GM18951 (cell line): ENCODE results near the gene PKDREJ.

Experiments
- POLR2A ChIP-seq: IDR thresholded peaks from 4 replicates; pipeline ENCODE4 v1.6.1; 2011; ENCODE audit warnings: mild to moderate bottlenecking; ENCODE audit not compliant: insufficient read length, insufficient read depth; ENCODE audit errors: extremely low read depth
- in situ Hi-C: fragments of 300-500 bp; cut with MboI; formaldehyde crosslinking; loops from one replicate; pipeline ENCODE4 v1.12.0; 2022; ENCODE audit warnings: low sequenced_read_pairs, mixed read lengths, inconsistent platforms; ENCODE audit not compliant: unreplicated experiment

Gene PKDREJ

DNA sequence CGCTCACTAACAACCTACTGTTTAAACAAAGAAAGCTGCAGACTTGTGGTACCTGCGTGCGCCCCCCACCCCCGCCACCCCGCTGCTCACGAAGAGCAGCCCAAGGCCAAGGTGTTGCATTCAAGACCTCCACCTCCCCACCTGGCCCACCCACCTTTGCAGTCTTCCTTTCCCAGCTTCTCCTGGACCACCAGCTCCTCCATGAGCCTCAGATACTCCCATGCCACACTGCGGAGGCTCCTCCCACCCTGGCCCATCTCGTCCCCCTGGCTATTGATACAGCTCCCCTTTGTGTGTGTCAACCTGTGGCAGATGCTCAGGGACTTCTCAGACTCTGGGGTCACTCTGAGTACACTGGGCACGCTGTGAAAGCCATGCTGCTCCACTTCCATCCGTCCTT, 17.0 kb downstream of the PKDREJ start:
- in situ Hi-C loops = no loop called here
- TF ChIP-seq POLR2A = no peak

DNA sequence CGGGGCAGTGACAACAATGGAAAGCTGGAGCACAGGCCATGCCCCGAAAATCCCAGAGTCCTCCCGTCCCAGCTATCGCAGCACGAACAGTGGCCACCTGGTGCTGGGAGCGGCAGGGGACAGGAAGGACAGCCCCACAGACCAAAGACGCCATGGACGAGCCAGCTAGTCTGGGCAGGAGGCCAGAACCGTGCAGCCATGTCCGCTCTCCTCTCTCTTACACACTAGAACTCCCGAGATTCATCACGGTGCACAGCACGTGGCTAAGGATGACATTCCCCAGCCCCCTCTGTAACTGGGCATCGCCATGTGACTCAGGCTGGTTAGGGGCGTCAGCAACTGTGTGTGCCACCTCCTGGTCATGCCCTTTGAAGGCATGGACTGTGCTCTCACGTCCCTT, 17.6 kb downstream of the PKDREJ start:
- TF ChIP-seq POLR2A = no peak
- in situ Hi-C loops = no loop called here

DNA sequence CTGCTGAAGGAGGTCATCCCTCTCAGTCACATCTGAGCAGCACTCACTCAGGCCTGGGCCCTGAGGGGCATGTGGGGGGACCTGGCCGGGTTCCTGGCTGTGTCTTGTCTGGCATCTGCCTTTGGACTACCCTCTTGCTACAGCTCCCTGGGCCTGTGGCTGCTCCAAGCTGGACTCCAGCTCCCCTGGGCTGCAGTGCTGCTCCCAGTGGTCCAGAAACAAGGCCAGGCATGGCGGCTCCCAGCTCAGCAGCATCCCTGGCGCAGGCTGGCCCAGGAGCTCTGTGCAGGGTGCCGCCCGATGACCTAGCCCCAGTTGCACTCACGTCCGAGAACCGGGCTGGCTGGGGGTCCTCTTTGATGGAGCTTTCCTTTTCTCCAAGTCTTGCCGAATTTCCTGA, 18.4 kb downstream of the PKDREJ start:
- TF ChIP-seq POLR2A = no peak
- in situ Hi-C loops = no loop called here

DNA sequence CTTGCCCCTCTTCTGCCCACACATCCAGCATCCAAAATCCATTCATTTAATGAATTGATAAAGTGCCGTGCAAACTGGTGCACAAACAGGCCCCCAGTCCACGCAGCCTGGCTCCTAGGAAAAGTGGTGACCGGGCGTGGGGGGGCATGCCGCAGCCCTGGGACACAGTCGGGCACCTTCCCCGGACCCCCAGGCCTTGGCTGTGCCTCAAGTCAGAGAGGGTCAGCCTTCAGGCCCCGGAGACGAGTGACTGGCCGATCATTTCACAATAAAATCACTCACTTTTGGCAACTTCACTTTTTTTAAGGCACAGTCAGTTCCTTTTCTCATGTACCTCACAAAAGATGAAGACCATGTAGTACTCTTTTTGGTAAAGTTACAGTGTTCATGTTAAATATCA, 21.1 kb downstream of the PKDREJ start:
- in situ Hi-C loops = no loop called here
- TF ChIP-seq POLR2A = no peak

DNA sequence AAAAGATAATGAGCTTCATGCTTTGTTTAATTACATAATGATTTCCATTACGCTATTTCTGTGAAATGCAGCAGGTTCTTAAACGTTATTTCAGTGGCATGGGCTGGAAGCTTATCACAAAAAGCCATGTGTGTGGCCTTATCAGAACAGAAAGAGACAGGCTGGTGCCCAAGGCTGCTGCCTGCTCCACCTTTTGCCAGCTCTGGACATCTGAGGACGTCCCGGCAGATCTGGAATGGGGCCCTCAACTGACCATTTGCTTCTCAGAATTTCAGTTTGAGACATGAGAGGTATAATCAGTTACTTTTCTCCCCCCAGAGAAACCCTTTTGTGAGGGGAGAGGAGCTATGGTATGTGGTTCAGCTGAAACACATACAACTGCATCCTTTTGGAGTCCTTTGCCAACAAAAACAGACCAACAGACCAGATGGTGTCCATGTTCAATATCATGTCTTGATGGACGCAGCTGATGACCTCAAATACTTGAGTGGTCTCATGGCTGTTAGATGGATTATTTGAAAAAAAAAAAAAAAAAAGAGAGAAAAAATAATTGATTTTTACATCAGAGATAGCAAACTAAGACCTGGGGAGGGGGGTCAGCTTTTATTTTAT, 21.6 kb downstream of the PKDREJ start:
- TF ChIP-seq POLR2A = no peak
- in situ Hi-C loops = no loop called here

DNA sequence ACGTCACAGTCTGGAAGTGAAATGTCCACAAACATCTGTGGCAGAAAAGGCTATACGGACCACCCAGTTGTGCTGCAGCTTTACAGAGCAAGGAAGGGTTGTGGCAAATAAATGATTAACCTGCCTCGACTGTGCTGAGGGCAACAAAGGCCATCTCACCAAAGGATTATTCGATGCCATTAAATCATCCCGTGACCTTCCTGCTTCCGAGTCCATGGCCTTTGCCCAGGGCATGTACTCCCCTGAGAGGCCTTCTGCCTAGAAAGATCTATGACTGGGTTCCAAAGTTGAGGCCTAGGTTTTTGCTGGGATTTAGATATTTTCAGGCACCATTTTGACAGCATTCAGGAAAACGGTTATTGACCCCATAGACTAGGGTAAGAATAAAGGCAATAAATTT, 22.2 kb downstream of the PKDREJ start:
- in situ Hi-C loops = no loop called here

DNA sequence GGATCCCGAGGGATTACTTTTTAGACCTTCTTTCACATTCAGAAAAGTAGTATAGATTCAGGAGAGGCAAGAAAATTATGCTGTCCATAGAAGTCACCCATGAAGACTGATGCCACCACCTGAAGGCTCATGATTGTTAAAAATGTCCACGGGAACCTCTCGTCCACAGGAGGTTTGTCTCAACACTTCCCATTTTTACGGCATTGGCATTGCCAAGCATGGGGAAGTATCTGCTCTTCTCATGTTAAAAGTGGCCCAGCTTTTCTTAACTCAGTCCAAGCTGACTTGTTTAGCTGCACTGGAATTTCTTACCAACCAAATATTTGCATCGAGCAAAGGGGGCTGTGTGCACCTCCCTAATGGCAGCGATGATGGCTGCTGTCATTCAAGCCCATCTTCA, 22.6 kb downstream of the PKDREJ start:
- TF ChIP-seq POLR2A = no peak
- in situ Hi-C loops = no loop called here

More for the DNA sequence above, 22.2 kb downstream of the PKDREJ start:
- no peak for TF ChIP-seq POLR2A

DNA sequence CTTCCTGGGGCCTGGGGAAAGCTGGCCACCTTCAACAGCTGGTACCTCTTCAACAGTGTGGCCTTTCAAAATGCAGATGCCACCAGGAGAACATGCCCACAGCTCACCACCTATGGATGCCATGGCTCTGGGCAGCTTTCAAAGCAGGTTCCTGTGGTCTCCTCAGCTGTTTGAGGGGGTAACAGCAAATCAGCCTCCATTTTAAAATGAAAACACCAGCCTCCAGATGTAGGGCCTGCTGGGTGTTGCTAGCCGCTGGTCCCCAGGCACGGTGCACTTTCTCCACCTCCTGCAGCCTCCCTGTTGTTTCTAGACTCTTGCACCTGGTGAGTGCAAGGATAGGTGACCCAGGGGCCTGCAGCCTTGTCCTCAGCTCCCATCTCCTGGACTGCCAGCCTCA, 23.1 kb downstream of the PKDREJ start:
- TF ChIP-seq POLR2A = no peak
- in situ Hi-C loops = no loop called here

DNA sequence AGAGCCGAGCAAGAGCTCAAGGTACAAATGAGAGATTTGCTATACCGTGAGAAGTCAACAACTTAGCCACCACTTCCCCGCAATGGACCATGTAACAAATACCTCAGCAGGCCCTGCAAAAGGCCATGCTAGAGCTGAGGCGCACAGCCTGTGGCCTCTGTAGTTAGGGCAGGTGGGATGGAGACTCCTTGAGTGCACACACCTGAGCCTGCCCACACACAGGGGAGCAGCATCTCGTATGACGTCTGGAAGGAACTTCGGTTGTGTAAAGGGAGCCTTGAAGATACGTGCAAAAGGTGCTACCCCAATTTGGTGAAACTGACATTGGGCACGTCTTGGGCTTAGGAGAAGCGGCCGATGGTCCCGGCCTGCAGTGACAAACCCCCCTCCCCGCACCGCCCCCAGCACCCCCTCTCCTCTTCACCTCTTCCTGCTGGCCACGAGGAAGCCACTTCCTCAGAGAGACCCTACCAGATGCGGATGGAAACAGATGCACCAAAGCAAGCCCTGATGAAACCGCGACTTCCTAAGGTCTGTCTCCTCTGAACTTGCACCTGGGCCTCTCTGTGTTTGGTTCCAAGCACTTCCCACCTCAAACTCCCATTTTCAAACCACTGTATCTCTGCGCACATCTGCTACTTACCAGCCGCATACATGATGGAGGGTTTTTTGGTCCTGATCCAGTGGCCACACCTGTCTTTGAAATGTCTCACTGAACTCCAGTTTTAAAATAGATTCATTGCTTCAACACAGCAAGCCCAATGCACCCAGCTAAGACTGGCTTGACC, 23.7 kb downstream of the PKDREJ start:
- in situ Hi-C loops = no loop called here
- no peak for TF ChIP-seq POLR2A

DNA sequence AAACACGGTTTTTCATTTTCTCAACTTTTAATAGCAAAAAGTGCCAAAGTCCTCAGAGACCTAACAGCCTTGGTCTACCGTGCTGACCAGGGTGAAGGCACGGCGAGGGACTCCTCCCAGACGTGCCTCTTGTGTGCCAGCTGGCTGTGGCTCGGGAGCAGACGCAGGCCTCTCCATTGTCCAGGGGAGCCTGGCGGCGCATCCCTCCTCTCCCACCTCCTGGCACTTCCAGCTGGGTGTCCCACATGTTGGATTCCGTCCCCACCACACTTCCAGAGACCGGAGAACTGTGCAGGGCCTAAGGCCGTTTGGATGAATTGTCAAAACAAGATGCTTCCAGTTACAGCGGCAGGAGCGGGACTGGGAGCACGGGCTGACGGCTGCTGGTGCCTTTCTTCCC, 24.6 kb downstream of the PKDREJ start:
- in situ Hi-C loops = no loop called here

DNA sequence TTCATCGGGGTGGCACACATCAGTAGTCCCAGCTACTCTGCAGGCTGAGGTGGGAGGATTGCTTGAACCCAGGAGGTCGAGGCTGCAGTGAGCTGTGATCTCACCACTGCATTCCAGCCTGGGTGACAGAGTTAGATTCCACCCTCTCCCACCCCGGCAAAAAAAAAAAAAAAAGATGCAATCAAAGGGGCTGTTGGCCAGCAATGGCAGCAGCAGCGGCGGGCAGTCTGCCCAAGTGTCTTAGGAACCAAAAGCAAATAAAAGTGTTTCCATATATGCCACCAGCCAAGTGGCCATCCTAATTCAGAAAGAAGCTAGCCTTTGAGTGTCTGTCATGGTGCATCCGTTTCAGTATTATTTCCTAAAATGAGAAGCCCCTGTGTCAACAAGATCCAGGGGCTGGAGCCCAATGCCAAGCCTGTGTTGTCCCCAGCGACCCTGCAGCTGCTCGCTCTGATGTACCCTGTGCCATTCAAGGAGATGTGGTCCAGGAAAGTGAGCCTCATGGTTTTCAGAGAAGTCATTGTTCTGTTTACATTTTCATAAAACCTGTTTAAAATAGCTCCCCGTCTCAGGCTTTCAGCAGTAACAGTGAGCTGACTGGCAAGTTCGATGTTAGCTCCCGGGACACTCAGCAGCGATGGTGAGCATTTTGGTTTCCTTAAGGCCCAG, 25.6 kb downstream of the PKDREJ start:
- TF ChIP-seq POLR2A = no peak
- in situ Hi-C loops = no loop called here

More for the DNA sequence above, 24.6 kb downstream of the PKDREJ start:
- TF ChIP-seq POLR2A = no peak

DNA sequence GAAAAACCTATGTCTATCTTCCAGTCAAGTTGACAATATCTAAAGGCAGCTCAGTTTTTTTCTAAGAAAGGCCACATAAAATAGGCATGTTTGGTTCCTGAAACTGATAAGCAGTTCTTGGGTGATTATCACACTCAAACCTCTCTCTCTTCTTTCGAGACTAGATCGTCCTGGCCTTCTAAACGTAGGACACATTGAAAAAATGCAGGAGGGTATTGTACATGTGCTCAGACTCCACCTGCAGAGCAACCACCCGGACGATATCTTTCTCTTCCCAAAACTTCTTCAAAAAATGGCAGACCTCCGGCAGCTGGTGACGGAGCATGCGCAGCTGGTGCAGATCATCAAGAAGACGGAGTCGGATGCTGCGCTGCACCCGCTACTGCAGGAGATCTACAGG, 28.2 kb downstream of the PKDREJ start:
- no peak for TF ChIP-seq POLR2A
- in situ Hi-C loops = no loop called here

DNA sequence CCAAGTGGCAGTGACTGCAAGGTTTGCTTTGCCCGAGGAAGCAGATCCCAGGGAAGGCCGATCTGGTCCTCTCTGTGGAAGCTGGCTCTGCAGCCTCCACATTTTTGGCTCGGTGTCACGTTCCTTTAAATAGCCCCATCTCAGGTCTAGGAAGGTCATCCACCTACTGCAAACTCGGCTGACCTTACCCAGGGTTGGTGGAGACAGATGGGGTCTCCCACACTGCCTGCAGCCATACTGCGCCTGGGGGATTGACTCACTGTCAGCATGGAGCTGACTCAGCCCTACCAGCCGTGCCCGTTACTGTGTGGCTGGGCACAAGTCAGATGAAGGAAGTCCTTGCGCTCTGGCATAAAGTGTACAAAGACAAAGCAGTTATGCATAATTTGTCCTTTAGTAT, 29.9 kb downstream of the PKDREJ start:
- no peak for TF ChIP-seq POLR2A

DNA sequence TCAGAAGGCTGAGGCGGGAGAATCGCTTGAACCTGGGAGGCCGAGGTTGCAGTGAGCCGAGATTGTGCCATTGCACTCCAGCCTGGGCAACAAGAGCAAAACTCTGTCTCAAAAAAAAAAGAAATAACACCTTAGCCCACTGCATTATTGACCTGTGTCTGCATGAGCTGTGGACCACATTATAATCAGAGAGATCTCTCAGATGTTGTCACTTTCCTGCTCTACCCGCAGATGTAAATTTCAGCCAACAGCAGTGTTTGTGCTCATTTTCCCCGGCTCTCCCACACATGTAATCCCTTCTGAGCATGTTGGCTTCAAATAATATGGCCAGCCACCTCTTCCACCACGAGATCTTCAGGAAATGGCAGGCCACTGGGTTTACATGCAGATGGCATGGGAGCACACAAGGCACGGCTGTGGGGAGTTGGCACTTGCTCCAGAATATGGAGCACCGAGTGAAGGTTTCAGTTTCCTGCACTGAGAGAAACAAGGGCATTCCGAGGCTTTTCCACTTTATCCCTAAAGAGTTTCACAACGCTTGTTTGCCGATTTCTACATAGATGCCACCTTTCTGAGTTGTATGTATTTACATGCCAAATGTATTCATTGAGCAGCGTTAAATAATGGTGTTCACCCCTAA, 32.8 kb downstream of the PKDREJ start:
- in situ Hi-C loops = no loop called here
- no peak for TF ChIP-seq POLR2A

More for the DNA sequence above, 29.9 kb downstream of the PKDREJ start:
- in situ Hi-C loops = no loop called here

DNA sequence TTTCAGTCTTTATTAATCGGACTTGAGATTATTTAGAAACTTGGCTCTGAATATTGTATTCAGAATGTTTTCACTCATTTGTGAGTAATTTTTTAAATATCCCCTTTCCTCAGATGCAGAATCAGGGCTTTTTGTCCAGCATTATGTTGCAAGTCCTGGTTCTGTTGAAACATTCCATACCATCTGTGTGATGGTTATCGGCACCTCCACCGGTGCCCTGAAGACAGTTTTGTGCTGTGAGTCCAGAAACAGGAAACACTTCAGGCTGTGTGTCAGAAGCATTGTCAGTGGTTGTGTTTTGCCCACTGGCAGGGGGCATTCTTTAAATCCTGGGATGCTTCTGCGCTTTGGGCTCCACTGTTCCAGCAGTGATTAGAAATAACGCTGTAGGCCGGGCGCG, 33.4 kb downstream of the PKDREJ start:
- in situ Hi-C loops = no loop called here
- TF ChIP-seq POLR2A = no peak
